A549 treated with Hydrocortisone at 1 μM for 4 hours (cell line): Measurements from ENCODE around the gene GKN2. TPM values are rescaled to one million over a fixed set of nuclear protein-coding genes. Genes with fewer than 3 reads are reported as not detected.

Experiments
- total RNA-seq: library from RNA; stranded (reverse); fragments of 200-300 nt; extraction: Qiagen RNA extraction; gene quantifications from 5 replicates; pipeline ENCODE4 v1.2.3, GENCODE V29; 2022

GKN2 gene
- total RNA-seq: 1.8 to 3.1 TPM (median 2.5 TPM) in 5 replicates

DNA sequence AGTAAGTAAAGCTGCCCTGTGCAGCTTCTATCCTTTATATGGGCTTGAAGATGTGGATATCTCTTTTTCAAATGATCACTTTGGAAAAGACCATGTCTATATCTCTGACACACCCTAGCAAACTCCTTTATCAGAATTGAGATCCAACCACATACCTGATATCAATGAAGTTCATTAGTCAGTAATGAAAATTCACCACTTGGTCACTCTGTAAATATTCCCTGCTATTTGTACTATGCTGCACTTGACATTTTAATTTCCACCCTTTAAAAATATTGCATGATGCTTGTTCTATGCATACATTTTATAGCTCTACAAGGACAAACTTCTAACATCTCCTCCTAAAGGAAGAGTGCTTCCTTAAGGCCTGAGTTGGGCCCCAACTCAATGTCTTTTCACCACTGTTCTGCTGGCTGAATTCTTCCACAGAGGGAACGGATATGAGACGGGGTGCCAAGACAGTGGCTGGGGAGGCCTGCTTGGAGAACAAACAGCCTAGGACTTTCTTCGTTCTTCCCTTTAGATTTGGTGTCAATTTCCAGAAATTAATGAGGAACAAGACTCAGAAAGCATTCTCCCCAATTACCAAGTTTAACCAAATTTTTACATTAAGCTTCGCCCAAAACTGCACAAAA is at the start of gene GKN2:
Gene GKN2, minus strand, starts transcription at position 7 of the 635 bp plus-strand sequence. CDS start 32 bp downstream, outside the sequence.

GRCh38 chr2:68974251-68974650 is 21.6 kb upstream of the GKN2 start, which contains the start of gene GKN1:
Gene GKN1 (plus strand): TSS chr2:68974636. CDS start chr2:68974678, 42 bp downstream.

Other genes with a start within 250 kb of the GKN2 start
- 0.18 to 0.39 TPM (median 0.26 TPM) in 5 replicates for gene ARHGAP25, start 218.1 kb downstream of the GKN2 start, total RNA-seq
- not detected in 5 replicates for gene BMP10, start 81.5 kb downstream of the GKN2 start, total RNA-seq
- gene GKN1, start 21.7 kb upstream of the GKN2 start, total RNA-seq: 0.37 to 0.94 TPM (median 0.48 TPM) in 5 replicates
- gene ANTXR1, start 60.3 kb upstream of the GKN2 start, total RNA-seq: 97.2 to 167 TPM (median 135 TPM) in 5 replicates